ENCODE data around the gene MYO1D.

The MYO1D gene

GRCh38 chr17:32504166-32504990 lies 372.5 kb downstream of the MYO1D start:
- DNase-seq (ENCODE audit: low read depth) = no peak

DNA sequence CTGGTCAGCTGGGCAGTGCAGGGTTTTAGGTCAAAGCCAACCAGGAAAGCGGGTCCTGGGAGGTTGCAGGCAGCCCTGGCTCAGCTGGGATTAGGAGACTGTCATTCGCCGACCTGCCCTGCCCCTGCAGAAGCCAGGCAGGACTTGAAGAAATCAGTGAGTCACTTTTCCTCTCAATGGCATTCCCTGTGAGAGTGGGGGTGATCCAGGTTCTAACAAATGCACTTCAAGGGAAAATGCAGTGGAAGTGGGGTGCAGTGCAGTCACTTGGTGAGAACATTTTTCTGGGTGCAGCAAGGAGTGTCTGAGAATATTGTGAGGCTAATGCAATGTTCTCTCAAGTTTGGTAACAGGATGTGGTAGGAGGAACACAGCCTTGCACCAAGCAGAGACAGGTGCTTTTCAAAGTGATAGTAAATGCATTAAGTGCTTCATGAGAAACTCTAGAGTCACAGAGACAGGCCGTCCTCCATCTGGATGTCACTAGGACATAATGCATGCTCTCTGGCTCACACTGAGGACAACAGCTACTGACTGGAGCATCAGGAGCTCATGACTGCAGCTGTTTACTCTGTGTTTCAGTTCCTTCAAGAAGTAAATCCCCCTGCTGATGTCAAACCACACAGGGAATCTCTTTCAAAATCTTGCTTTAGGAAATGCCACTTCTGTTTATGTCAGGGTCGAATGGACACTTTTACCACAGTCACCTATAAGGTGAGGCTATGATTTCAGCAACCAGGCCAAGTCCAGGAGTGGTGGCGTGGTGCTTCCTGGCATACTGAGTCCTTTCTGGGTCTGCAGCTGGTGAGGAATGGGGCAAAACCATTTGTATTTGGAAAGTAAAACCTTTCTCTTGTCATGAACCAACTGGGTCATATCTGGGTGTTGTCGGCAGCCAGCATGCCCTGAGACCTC lies 373.4 kb downstream of the MYO1D start:
- DNase-seq (ENCODE audit: low read depth) = no peak

DNA sequence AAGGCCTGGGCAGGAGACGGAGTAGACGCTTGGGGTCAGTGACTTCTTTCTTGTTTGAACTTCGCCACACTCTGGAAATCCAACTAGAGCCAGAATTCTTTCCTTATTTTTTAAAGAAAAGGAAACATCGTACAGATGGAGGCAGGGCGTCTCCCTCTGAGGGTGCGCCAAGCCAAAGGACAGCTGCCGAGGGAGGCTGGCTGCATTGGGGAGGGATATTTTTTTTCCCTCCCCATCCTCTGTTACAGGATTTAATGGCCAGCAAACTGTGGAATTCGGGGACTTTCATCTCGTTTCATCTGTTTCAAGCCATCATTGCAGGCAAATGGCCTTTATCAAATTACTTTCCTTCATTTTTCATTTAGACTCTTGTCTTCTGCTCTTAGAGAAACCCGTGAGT lies 374.2 kb downstream of the MYO1D start:
- no peak for DNase-seq (ENCODE audit: low read depth)

DNA sequence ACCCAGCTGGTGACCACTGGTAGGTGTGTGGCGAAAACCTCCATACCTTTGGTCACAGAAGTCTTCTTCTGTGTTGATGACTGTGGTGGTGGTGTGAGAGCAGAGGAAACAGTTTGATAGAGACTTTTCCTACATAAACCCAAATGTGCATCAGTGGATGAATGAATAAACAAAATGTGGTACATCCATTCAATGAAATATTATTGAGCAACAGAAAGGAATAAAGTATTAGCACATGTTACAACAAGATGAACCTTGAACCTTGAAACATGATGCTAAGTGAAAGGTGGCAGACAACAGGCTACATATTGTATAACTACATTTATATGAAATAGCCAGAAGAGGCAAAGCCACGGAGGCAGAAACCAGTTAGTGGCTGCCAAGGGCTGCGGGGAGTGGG lies 374.9 kb downstream of the MYO1D start:
- no peak for DNase-seq (ENCODE audit: low read depth)

- no peak for DNase-seq (ENCODE audit: low read depth)
Observed at GRCh38 chr17:32498391-32498790, 378.5 kb downstream of the MYO1D start.

- DNase-seq (ENCODE audit: low read depth) = no peak
Observed at GRCh38 chr17:32497431-32498205, 379.3 kb downstream of the MYO1D start.

GRCh38 chr17:32496395-32497073 lies 380.4 kb downstream of the MYO1D start:
- DNase-seq (ENCODE audit: low read depth) = no peak

GRCh38 chr17:32495359-32496231 lies 381.3 kb downstream of the MYO1D start:
- no peak for DNase-seq (ENCODE audit: low read depth)

GRCh38 chr17:32494621-32495358 lies 382.1 kb downstream of the MYO1D start:
- DNase-seq (ENCODE audit: low read depth) = no peak

- no peak for DNase-seq (ENCODE audit: low read depth)
Observed at GRCh38 chr17:32493976-32494513, 382.9 kb downstream of the MYO1D start.

DNA sequence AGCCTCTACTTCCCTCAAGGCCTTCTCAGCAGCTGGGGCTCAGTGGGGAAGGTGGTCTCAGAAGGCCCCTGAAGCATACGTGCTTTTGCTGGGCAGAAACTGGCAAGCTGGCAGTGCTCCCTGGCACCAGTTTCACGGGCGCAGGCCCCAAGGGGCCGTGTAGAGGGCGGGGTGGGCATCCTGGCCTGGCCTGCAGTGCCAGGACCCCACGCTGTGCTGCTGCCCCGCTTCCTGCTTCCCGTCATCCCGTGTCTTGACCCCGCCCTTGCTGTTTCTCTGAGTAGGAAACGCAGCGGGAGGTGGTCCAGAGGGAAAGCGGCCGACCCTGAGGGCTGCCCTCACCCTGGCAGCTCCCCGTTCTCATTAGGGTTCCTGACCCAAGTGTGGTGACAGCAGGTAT lies 383.4 kb downstream of the MYO1D start:
- no peak for DNase-seq (ENCODE audit: low read depth)

DNA sequence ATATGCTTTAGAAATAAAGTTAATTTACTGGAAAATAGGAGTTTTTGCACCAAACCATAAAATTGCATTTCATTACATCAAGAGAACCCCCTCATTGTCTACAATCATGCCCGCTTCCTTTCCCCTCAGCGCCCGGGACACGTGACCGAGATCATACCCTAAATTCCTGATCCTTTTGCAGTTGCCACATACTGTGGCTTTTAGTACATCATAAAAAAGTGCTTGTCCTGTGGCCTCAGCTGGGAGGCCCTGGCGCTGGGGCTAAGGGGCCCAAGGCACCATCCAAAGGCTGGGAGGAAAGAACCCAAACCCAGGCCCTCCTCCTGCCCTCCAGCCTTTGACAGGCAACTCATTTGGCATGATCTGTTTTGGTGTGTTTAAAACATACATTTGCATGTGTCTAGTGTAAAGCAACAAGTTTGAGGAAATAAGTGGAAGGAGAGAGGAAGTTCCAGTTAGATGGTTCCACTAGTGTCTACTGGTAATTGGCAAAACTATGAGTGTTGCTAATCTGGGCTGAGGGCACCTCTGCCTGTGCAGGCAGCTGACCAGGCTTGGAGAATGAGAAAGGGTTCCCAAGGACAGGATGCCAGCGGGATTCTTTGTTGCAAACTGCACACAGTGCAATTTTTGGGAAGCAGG lies 384.2 kb downstream of the MYO1D start:
- DNase-seq (ENCODE audit: low read depth) = no peak

DNA sequence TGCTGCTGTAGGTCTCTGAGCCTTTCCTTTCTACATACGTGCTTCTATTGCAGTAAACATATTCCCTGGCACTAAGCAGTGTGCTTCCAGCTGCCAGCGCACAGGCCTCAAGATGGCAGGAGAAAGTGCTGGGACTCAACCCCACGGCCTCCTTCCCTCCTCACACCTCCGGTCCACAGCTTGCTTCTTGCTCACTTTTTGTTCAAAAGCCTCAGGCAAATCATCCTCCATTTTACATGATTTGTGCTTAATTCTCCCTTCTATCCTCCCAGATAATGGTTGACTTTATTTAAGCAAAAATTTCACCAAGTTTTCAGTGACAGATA lies 384.7 kb downstream of the MYO1D start:
- no peak for DNase-seq (ENCODE audit: low read depth)

DNA sequence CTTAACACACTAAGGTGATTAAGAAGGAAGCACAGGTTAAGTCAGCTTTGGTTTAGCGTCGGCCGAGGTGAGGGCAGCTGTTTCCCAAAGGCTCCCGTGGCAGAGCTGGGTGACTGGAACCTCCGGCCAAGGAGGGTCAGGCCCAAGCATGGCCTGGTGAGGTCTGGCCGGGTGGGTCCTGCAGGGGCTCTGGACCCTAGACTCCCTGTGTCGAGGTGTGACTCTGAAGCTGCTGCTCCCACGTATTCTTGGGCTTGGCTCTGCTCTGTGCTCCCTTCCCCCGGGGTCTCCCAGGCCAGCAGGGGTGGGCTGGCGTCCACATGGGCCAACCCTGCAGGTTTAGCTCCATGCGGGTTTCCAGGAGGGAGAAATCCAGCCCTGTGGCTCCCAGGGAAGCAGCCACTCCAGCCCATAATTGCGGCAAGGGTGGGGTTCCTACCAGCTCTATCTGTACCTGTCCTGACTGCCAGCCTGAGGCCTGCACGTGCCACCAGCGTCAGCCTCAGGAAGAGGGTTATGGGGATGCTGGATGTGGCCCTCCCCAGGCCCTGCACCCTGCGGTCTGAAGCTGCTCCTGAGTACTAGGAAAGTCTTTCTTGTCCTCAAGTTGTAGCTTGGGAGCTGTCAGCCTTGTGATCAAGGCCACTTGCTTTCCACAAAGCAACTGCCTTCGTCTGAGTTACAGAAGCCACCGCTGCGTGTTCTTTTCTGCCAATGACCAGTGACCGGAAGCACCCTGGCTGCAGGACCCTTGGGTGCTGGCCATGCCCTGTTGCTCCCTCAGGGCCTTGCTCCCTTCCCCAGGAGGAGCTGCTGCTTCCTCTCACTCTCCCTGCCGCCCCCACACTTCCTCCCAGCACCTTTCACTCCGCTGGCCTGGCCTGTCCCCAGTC lies 385.3 kb downstream of the MYO1D start:
- DNase-seq (ENCODE audit: low read depth) = no peak

DNA sequence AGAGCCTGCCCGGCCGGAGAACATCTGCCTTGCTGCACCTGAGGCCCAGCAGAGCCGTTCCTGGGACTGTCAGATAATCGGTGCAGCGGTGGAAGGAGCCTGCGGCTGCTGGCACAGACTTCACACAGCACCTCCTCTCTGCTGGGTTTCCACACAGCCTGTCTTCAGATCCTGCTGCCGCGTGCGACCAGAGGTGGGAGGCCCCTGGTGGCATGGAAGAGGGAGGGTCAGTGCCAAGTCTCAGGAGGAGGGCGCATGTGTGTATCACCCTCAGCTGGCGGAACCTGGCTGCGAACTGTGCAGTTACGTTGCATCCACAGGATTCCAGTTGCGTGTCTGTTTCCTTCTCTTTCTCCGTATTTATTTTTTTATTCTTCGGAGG lies 386.8 kb downstream of the MYO1D start:
- no peak for DNase-seq (ENCODE audit: low read depth)

GRCh38 chr17:32489320-32490100 lies 387.4 kb downstream of the MYO1D start:
- DNase-seq (ENCODE audit: low read depth) = no peak

- DNase-seq (ENCODE audit: low read depth) = no peak
Observed at GRCh38 chr17:32488604-32489180, 388.2 kb downstream of the MYO1D start.

All from GM04503 (cell line).